GM18951 (cell line): ENCODE results near the gene MMP11.

Source experiments
- POLR2A ChIP-seq: IDR thresholded peaks from 4 replicates; pipeline ENCODE4 v1.6.1; 2011; ENCODE audit warnings: mild to moderate bottlenecking; ENCODE audit not compliant: insufficient read length, insufficient read depth; ENCODE audit errors: extremely low read depth
- in situ Hi-C: fragments of 300-500 bp; cut with MboI; formaldehyde crosslinking; loops from one replicate; pipeline ENCODE4 v1.12.0; 2022; ENCODE audit warnings: low sequenced_read_pairs, mixed read lengths, inconsistent platforms; ENCODE audit not compliant: unreplicated experiment

The MMP11 gene

GRCh38 chr22:23779731-23780130 is 7.1 kb downstream of the MMP11 start:
- in situ Hi-C loops = loop anchor here (10.0 kb wide), 1 partner anchor 55 kb away; the partner anchor contains the start of gene DERL3
- no peak for TF ChIP-seq POLR2A

GRCh38 chr22:23780146-23780748 is 7.6 kb downstream of the MMP11 start:
- in situ Hi-C loops = no loop called here

GRCh38 chr22:23781065-23781464 is 8.4 kb downstream of the MMP11 start:
- no peak for TF ChIP-seq POLR2A
- in situ Hi-C loops = no loop called here

More at GRCh38 chr22:23780146-23780748, 7.6 kb downstream of the MMP11 start:
- no peak for TF ChIP-seq POLR2A

GRCh38 chr22:23781511-23782183 is 9.0 kb downstream of the MMP11 start:
- in situ Hi-C loops = no loop called here
- TF ChIP-seq POLR2A = no peak

- in situ Hi-C loops = no loop called here
- no peak for TF ChIP-seq POLR2A
Measured at GRCh38 chr22:23782252-23782651, 9.6 kb downstream of the MMP11 start.

GRCh38 chr22:23782703-23783102 is 10.1 kb downstream of the MMP11 start:
- TF ChIP-seq POLR2A = no peak
- in situ Hi-C loops = no loop called here

- in situ Hi-C loops = no loop called here
- no peak for TF ChIP-seq POLR2A
Measured at GRCh38 chr22:23783265-23784150, 10.9 kb downstream of the MMP11 start.

GRCh38 chr22:23784215-23784732 is 11.6 kb downstream of the MMP11 start:
- in situ Hi-C loops = no loop called here
- no peak for TF ChIP-seq POLR2A

GRCh38 chr22:23786261-23786710 is 13.6 kb downstream of the MMP11 start:
- in situ Hi-C loops = no loop called here
- no peak for TF ChIP-seq POLR2A

- in situ Hi-C loops = no loop called here
- TF ChIP-seq POLR2A = peak; percentile 77
Measured at GRCh38 chr22:23786752-23787599, 14.3 kb downstream of the MMP11 start, which contains the start of gene SMARCB1. Gene SMARCB1 (plus strand): TSS chr22:23786966. CDS start chr22:23787170, 204 bp downstream.

GRCh38 chr22:23787600-23787896 is 14.9 kb downstream of the MMP11 start:
- no peak for TF ChIP-seq POLR2A
- in situ Hi-C loops = no loop called here

GRCh38 chr22:23787910-23788309 is 15.3 kb downstream of the MMP11 start:
- no peak for TF ChIP-seq POLR2A
- in situ Hi-C loops = no loop called here

GRCh38 chr22:23789121-23789520 is 16.5 kb downstream of the MMP11 start:
- in situ Hi-C loops = no loop called here
- no peak for TF ChIP-seq POLR2A

GRCh38 chr22:23789638-23790037 is 17.0 kb downstream of the MMP11 start:
- in situ Hi-C loops = no loop called here
- no peak for TF ChIP-seq POLR2A
